ENCODE measurements around the gene NPAT. TPM values are rescaled to one million over a fixed set of nuclear protein-coding genes. Genes with fewer than 3 reads are reported as not detected.

Gene NPAT
- total RNA-seq, 1 donor = 19.0 TPM

- no peak overlapping the region for H3K4me3 ChIP-seq (ENCODE audit: low read depth, low read length)
- no peak for DNase-seq (ENCODE audit: low read depth)
- no peak for TF ChIP-seq CTCF (IDR thresholded peaks at IDR 0.05; ENCODE audit: insufficient read depth, low read depth, low read length)
Measured at GRCh38 chr11:108203075-108203474, 19.4 kb downstream of the NPAT start.

- TF ChIP-seq CTCF (IDR thresholded peaks at IDR 0.05; ENCODE audit: insufficient read depth, low read depth, low read length) = no peak
- H3K4me3 ChIP-seq (ENCODE audit: low read depth, low read length) = no peak overlapping the region
- peak; percentile 67 for DNase-seq (ENCODE audit: low read depth)
Measured at GRCh38 chr11:108199446-108200321, 22.8 kb downstream of the NPAT start.

GRCh38 chr11:108198833-108199232 is 23.6 kb downstream of the NPAT start:
- DNase-seq (ENCODE audit: low read depth) = no peak
- H3K4me3 ChIP-seq (ENCODE audit: low read depth, low read length) = no peak overlapping the region
- TF ChIP-seq CTCF (IDR thresholded peaks at IDR 0.05; ENCODE audit: insufficient read depth, low read depth, low read length) = no peak

GRCh38 chr11:108197351-108197750 is 25.1 kb downstream of the NPAT start:
- no peak for TF ChIP-seq CTCF (IDR thresholded peaks at IDR 0.05; ENCODE audit: insufficient read depth, low read depth, low read length)
- DNase-seq (ENCODE audit: low read depth) = no peak
- H3K4me3 ChIP-seq (ENCODE audit: low read depth, low read length) = no peak overlapping the region

GRCh38 chr11:108196901-108197300 is 25.5 kb downstream of the NPAT start:
- TF ChIP-seq CTCF (IDR thresholded peaks at IDR 0.05; ENCODE audit: insufficient read depth, low read depth, low read length) = no peak
- no peak for DNase-seq (ENCODE audit: low read depth)
- no peak overlapping the region for H3K4me3 ChIP-seq (ENCODE audit: low read depth, low read length)

- no peak overlapping the region for H3K4me3 ChIP-seq (ENCODE audit: low read depth, low read length)
- no peak for TF ChIP-seq CTCF (IDR thresholded peaks at IDR 0.05; ENCODE audit: insufficient read depth, low read depth, low read length)
- no peak for DNase-seq (ENCODE audit: low read depth)
Measured at GRCh38 chr11:108193725-108194124, 28.7 kb downstream of the NPAT start.
